K562 (cell line): ENCODE results near the gene THRSP. TPM values are rescaled to one million over a fixed set of nuclear protein-coding genes. Genes with fewer than 3 reads are reported as not detected.

Source experiments
- BRF1 ChIP-seq: IDR thresholded peaks from 3 replicates; pipeline ENCODE4 v1.6.1; 2011; ENCODE audit warnings: borderline replicate concordance, mild to moderate bottlenecking; ENCODE audit not compliant: insufficient read length; ENCODE audit errors: extremely low read depth
- GTF2F1 ChIP-seq: IDR thresholded peaks from 2 replicates; pipeline ENCODE4 v1.6.1; 2011; ENCODE audit warnings: low read depth, low read length, improper control_type of control experiment
- HMG20B ChIP-seq: fragments of 250-450 bp; sonication (Bioruptor Pico); IDR thresholded peaks from 2 replicates; pipeline ENCODE4 v1.5.0; 2021; ENCODE audit warnings: mild to moderate bottlenecking
- MECOM ChIP-seq: fragments of 250-450 bp; sonication (Bioruptor Pico); IDR thresholded peaks from 2 replicates; pipeline ENCODE4 v1.8.0; 2022; ENCODE audit warnings: inconsistent platforms
- MGA ChIP-seq: fragments of 450-650 bp; IDR thresholded peaks from 2 replicates; pipeline ENCODE4 v1.6.1; 2016; ENCODE audit warnings: mild to moderate bottlenecking, moderate library complexity
- RFX1 ChIP-seq: fragments of 450-650 bp; IDR thresholded peaks from 2 replicates; pipeline ENCODE4 v1.6.1; 2016; ENCODE audit warnings: mild to moderate bottlenecking, moderate library complexity
- SAFB ChIP-seq: fragments of 200-400 bp; formaldehyde crosslinking; IDR thresholded peaks from 2 replicates; pipeline ENCODE4 v1.6.1; 2017; ENCODE audit warnings: low read depth, low read length, borderline replicate concordance
- THRB ChIP-seq: fragments of 450-650 bp; formaldehyde crosslinking; conservative IDR thresholded peaks from 2 replicates; pipeline ENCODE4 v1.4.0; 2022; ENCODE audit warnings: mild to moderate bottlenecking, missing genetic modification characterization
- ZFPM2 ChIP-seq: fragments of 250-450 bp; sonication (Bioruptor Pico); IDR thresholded peaks from 2 replicates; pipeline ENCODE4 v1.5.1; 2022; ENCODE audit warnings: mild to moderate bottlenecking
- ZNF280A ChIP-seq: fragments of 450-650 bp; IDR thresholded peaks from 2 replicates; pipeline ENCODE4 v1.6.1; 2018; ENCODE audit warnings: mild to moderate bottlenecking, low read depth; ENCODE audit not compliant: partially characterized antibody
- ZNF551 ChIP-seq: fragments of 250-450 bp; sonication (Bioruptor Pico); IDR thresholded peaks from 2 replicates; pipeline ENCODE4 v1.5.0; 2021; ENCODE audit warnings: mild to moderate bottlenecking, moderate library complexity
- ZNF695 ChIP-seq: fragments of 450-650 bp; formaldehyde crosslinking; IDR thresholded peaks from 2 replicates; pipeline ENCODE4 v1.4.0; 2020; ENCODE audit warnings: mild to moderate bottlenecking, moderate library complexity
- polyA plus RNA-seq, 8 experiments: library from polyadenylated mRNA; depleted of rRNA in 4 of 8; stranded (reverse) in 5 of 8; unstranded in 3 of 8; fragments of >200 nt; fragmentation: Nextera tagmentation in 2 of 8; fragmentation: Illumina TruSeq in 1 of 8; extraction: Ambion mirVana in 2 of 8; extraction: Trizol in 1 of 8; gene quantifications; 2 replicates each; pipeline versions ENCODE4 v1.2.1 to v1.2.3, GENCODE V29; 2011 to 2014; ENCODE audit warnings: inconsistent platforms in 1 of 8, missing spikeins in 1 of 8
- total RNA-seq, 7 experiments: library from RNA; depleted of rRNA in 6 of 7; stranded (reverse); fragments of >200 nt in 6 of 7; fragmentation: Illumina TruSeq in 2 of 7; extraction: Trizol in 2 of 7; gene quantifications; 2 replicates each; pipeline versions ENCODE4 v1.2.1 to v1.2.3, GENCODE V29; 2011 to 2021; ENCODE audit warnings: low replicate concordance in 1 of 7

The THRSP gene
- total and polyA plus RNA-seq, 9 of the 15 experiments (the other 6 are each of a cell fraction or from before 2014, with no cell fraction given) = 0.23 to 0.56 (median 0.31) TPM; not detected in 2

DNA sequence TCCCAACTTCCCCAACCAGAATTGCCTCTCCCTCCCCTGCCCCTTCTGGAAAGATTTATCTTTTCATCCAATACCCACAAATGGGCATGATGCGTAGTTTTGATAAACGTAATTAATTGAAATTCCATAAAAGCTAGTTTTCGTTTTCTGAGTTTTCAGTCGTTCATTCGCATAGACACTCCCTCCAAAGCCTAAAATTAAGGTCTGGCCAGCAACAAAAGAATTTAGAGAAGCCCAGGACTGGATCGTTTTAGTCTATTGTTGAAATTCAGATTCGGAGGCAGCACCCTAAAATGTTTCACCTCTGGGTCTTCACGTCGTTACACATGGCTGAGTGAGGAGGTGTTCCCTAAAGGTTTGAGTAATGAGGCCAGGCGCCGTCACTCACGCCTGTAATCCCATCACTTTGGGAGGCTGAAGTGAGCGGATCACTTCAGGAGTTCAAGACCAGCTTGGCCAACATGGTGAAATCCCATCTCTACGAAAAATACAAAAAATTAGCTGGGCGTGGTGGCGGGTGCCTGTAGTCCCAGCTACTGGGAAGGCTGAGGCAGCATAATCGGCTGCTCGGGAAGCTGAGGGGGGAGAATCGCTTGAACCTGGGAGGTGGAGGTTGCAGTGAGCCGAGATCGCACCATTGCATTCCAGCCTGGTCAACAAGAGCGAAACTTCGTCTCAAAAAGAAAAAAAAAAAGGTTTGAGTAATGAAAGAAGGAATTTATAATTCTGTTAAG lies 16.6 kb downstream of the THRSP start (continued):
- no peak for TF ChIP-seq ZFPM2 (CRISPR knock-in tag)
- 0 out of 2 replicates have a peak, but pooled peaks have one; percentile 43 for TF ChIP-seq MECOM
- TF ChIP-seq MGA = no peak
- TF ChIP-seq ZNF551 (CRISPR knock-in tag) = no peak
- no peak for TF ChIP-seq HMG20B
- no peak for TF ChIP-seq ZNF695
- TF ChIP-seq SAFB = no peak
- TF ChIP-seq BRF1 = no peak
- TF ChIP-seq RFX1 = no peak
- no peak for TF ChIP-seq THRB
- no peak for TF ChIP-seq ZNF280A
- no peak for TF ChIP-seq GTF2F1
